GM18861 (cell line): ENCODE results near the gene SEH1L.
"Not testable (repeated sequence)": the region's sequence is repeated elsewhere in the genome, so short reads cannot be mapped to it uniquely, and the experiment has no call there.

ENCODE experiments used
- ATAC-seq: cut with Tn5 transposase; IDR thresholded peaks from one replicate; pipeline ENCODE4 v1.9.1; 2021; ENCODE audit not compliant: unreplicated experiment

The SEH1L gene

GRCh38 chr18:12993439-12993838, 45.6 kb downstream of the SEH1L start:
- no peak for ATAC-seq

GRCh38 chr18:12995424-12995823, 47.6 kb downstream of the SEH1L start:
- ATAC-seq: no peak

- ATAC-seq: no peak
These were observed 48.2 kb downstream of the SEH1L start for GRCh38 chr18:12995952-12996477.

- no peak for ATAC-seq
These were observed 49.0 kb downstream of the SEH1L start for GRCh38 chr18:12996661-12997292.

- not testable (repeated sequence) for ATAC-seq
These were observed 49.5 kb downstream of the SEH1L start for GRCh38 chr18:12997330-12997729.

- ATAC-seq: peak; percentile 44
These were observed 50.7 kb downstream of the SEH1L start for GRCh38 chr18:12998332-12999060.

GRCh38 chr18:13003466-13003896, 55.7 kb downstream of the SEH1L start:
- ATAC-seq: peak; percentile 38

- ATAC-seq: no peak
These were observed 56.6 kb downstream of the SEH1L start for GRCh38 chr18:13004396-13004795.

GRCh38 chr18:13005289-13005688, 57.5 kb downstream of the SEH1L start:
- no peak for ATAC-seq

GRCh38 chr18:13006531-13007247, 58.9 kb downstream of the SEH1L start:
- ATAC-seq: no peak

- no peak for ATAC-seq
These were observed 59.4 kb downstream of the SEH1L start for GRCh38 chr18:13007248-13007560.

GRCh38 chr18:13011719-13012118, 63.9 kb downstream of the SEH1L start:
- ATAC-seq: no peak

GRCh38 chr18:13014232-13014631, 66.4 kb downstream of the SEH1L start:
- no peak for ATAC-seq

- ATAC-seq: no peak
These were observed 67.0 kb downstream of the SEH1L start for GRCh38 chr18:13014818-13015217.

GRCh38 chr18:13017247-13017875, 69.5 kb downstream of the SEH1L start:
- ATAC-seq: no peak

- no peak for ATAC-seq
These were observed 70.6 kb downstream of the SEH1L start for GRCh38 chr18:13018374-13018773.

GRCh38 chr18:13019301-13019700, 71.5 kb downstream of the SEH1L start:
- ATAC-seq: peak; percentile 61

GRCh38 chr18:13022644-13023043, 74.8 kb downstream of the SEH1L start:
- ATAC-seq: no peak

- no peak for ATAC-seq
These were observed 77.4 kb downstream of the SEH1L start for GRCh38 chr18:13025233-13025632.

- ATAC-seq: no peak
These were observed 78.9 kb downstream of the SEH1L start for GRCh38 chr18:13026583-13027270.

- ATAC-seq: no peak
These were observed 81.1 kb downstream of the SEH1L start for GRCh38 chr18:13028869-13029268.
